ENCODE data around the gene MAMDC4.
"Not testable (repeated sequence)": the region's sequence is repeated elsewhere in the genome, so short reads cannot be mapped to it uniquely, and the experiment has no call there.

Gene MAMDC4

DNA sequence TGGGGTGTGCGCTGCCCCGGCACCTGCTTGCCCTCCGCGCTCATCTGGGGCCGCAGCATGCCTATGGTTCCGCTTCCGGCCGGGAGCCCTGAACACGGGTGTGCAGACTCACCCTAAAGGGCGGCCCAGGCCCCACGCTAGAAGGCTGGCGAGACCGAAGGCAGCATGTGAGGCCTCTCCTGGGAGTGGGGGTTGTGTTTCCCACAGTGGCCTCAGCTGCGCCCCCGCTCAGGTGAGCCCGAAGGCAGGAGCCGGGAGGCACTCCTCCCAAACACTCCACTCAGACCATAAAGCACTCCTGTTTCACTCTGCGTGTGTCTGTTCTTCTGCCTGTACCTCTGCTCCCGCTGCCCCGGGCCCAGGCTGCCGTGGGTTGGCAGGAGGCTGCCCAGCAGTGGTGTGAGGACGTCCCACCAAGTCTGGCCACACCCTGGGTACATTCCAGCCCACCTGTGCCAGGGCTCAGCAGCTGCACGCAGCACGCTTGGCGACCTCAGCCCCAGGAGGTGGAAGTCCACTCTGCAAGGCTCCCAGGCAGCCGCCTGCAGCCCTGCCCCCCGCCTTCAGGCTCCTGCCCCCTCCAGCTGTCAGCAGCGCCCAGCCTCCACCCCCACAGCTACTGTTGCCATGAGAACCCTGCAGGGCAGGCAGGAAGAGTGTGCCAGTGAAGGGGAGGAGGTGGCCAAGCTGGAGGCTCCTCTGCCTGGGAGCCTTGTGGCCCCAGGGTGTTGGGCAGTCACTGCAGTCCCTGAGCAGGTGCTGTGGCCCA, 11.1 kb upstream of the MAMDC4 start:
- Histone ChIP-seq H3K27me3 (ENCODE audit: insufficient read depth, poor library complexity, severe bottlenecking) (peaks cover 8% of the 10 kb centered on the region), H3K27ac (replicated peaks) (no peak overlapping the region), H3K4me3 (replicated peaks; ENCODE audit: insufficient read depth, low read length) (no peak overlapping the region)
- peak; percentile 57; the same call in 1 of the 2 replicates for TF ChIP-seq POLR2AphosphoS5 (IDR thresholded peaks at IDR 0.05; ENCODE audit: low read depth)
- no peak for TF ChIP-seq GABPA (IDR thresholded peaks at IDR 0.05; ENCODE audit: low read depth)
- TF ChIP-seq, protein P1, sequence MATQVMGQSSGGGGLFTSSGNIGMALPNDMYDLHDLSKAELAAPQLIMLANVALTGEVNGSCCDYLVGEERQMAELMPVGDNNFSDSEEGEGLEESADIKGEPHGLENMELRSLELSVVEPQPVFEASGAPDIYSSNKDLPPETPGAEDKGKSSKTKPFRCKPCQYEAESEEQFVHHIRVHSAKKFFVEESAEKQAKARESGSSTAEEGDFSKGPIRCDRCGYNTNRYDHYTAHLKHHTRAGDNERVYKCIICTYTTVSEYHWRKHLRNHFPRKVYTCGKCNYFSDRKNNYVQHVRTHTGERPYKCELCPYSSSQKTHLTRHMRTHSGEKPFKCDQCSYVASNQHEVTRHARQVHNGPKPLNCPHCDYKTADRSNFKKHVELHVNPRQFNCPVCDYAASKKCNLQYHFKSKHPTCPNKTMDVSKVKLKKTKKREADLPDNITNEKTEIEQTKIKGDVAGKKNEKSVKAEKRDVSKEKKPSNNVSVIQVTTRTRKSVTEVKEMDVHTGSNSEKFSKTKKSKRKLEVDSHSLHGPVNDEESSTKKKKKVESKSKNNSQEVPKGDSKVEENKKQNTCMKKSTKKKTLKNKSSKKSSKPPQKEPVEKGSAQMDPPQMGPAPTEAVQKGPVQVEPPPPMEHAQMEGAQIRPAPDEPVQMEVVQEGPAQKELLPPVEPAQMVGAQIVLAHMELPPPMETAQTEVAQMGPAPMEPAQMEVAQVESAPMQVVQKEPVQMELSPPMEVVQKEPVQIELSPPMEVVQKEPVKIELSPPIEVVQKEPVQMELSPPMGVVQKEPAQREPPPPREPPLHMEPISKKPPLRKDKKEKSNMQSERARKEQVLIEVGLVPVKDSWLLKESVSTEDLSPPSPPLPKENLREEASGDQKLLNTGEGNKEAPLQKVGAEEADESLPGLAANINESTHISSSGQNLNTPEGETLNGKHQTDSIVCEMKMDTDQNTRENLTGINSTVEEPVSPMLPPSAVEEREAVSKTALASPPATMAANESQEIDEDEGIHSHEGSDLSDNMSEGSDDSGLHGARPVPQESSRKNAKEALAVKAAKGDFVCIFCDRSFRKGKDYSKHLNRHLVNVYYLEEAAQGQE (IDR thresholded peaks at IDR 0.05; ENCODE audit: insufficient replicate concordance, low read depth), result no peak
- no peak for TF ChIP-seq SPI1 (IDR thresholded peaks at IDR 0.05; ENCODE audit: borderline replicate concordance, low read depth)
- TF ChIP-seq, protein P2, sequence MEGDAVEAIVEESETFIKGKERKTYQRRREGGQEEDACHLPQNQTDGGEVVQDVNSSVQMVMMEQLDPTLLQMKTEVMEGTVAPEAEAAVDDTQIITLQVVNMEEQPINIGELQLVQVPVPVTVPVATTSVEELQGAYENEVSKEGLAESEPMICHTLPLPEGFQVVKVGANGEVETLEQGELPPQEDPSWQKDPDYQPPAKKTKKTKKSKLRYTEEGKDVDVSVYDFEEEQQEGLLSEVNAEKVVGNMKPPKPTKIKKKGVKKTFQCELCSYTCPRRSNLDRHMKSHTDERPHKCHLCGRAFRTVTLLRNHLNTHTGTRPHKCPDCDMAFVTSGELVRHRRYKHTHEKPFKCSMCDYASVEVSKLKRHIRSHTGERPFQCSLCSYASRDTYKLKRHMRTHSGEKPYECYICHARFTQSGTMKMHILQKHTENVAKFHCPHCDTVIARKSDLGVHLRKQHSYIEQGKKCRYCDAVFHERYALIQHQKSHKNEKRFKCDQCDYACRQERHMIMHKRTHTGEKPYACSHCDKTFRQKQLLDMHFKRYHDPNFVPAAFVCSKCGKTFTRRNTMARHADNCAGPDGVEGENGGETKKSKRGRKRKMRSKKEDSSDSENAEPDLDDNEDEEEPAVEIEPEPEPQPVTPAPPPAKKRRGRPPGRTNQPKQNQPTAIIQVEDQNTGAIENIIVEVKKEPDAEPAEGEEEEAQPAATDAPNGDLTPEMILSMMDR (IDR thresholded peaks at IDR 0.05; ENCODE audit: insufficient read depth, low read length), result no peak
- peak in 1 of 2 experiments; percentile 30 for DNase-seq (ENCODE audit: low read depth in 1 of 2, low spot score in 1 of 2)

DNA sequence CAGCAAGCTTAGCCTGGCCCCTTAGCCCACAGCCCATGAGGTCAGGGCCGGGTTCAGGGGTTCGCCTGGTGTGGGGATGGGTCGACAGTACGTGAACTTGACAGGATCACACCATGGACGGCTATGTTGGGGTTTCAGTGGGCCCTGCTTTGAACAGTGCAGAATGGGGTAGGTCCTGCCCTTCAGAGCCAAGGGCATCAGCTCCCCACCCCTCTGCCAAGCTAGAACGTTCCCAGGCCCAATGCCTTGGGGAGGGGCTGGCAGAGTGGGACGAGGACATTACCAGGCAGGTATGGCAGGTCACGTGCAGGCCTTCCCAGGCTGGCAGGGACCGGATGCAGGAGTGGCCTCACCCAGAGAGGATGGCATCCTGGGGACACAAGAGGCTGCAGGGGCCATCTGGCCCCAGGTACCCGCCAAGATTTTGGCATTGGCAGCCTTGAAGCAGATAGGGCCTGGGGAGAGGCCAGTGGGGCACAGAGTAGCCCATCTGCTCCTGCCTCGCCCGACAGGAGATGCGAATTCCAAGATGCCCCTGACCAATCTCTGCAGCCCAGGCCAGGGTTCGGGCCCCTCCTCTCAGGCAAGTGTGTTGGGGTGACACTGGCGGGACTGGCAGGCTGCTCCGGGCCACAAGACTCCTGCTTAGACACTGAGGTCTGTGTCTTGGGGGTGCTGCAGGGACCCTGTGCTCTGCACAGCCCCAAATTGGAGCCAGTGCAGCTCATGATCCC, 10.3 kb upstream of the MAMDC4 start:
- not testable (repeated sequence) for H3K27ac ChIP-seq (replicated peaks); H3K4me3 ChIP-seq (replicated peaks; ENCODE audit: insufficient read depth, low read length); H3K27me3 ChIP-seq (ENCODE audit: insufficient read depth, poor library complexity, severe bottlenecking); DNase-seq (ENCODE audit: low read depth in 1 of 2, low spot score in 1 of 2)

DNA sequence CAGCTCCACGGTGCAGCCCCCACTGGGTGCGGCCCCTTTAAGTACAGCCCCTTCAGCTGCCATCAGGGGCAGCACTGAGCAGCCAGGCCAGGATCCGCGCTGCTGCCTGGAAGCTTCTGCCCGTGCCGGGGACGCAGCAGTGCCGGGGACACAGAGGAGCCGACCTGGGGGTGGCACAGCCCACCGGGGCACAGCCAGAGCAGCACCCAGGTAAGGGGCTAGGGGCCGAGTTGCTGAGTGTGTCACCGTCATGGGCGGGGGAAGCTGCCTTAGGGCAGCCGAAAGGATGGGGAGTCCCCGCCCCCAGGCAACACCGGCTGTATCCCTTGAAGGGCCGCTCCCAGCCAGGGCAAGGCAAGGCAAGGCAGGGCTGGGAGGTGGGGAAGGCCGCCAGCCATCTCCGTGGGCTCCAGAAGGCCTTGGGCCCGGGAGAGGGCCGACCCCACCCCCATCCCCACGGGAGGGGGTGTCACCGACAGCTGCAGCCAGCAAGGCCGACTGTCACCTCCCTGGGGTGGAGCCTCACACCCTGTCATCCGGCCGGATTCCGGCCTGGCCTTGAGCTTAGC, 9.7 kb upstream of the MAMDC4 start, which contains the start of gene AJM1:
AJM1 (plus strand) TSS at position 99 of the 569 bp plus-strand sequence. CDS start 1,937 bp downstream, outside the sequence.
- H3K4me3 ChIP-seq (replicated peaks; ENCODE audit: insufficient read depth, low read length), result peak within 1 kb of the TSS; percentile 18; the same call in 1 of the 2 replicates
- H3K27me3 ChIP-seq (ENCODE audit: insufficient read depth, poor library complexity, severe bottlenecking); H3K27ac ChIP-seq (replicated peaks): not testable (repeated sequence)
- peak; percentile 31 to 74 for DNase-seq (ENCODE audit: low read depth in 1 of 2, low spot score in 1 of 2)
- TF ChIP-seq, protein P2 (IDR thresholded peaks at IDR 0.05; ENCODE audit: insufficient read depth, low read length), result peak; percentile 60
- peak; percentile 67 for TF ChIP-seq POLR2AphosphoS5 (IDR thresholded peaks at IDR 0.05; ENCODE audit: low read depth)

DNA sequence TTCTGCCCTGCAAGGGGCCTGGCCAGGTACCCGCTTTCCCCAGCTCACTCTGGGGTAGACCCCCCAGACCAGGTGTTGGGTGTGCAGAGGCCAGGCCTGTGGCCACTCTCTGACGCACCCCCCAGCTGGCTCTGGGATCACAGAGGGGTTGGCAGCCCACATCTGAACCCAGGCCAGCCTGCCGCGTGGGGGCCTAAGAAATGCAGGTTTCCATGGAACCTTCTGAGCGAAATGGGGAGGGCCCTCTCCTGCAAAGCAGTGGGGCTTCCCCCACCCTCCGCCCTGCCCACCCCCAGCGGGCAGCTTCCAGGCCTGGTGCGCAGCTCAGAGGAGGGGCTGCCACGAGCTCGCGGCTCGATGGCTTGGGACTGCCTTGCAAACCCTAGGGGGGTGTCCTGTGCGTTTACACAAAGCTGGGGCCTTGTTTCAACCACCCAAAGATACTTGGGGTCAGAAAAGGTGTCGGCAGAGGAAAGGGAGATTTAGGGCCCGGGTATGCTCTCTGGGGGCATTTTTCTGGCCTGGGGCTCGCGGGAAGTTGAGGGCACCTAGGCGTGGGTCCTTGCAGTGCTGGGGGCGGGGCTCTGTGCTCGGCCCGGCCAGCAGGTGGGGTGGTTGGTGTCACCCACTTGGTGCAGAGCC, 8.9 kb upstream of the MAMDC4 start:
- not testable (repeated sequence) for H3K27me3 ChIP-seq (ENCODE audit: insufficient read depth, poor library complexity, severe bottlenecking); DNase-seq (ENCODE audit: low read depth in 1 of 2, low spot score in 1 of 2); H3K27ac ChIP-seq (replicated peaks); H3K4me3 ChIP-seq (replicated peaks; ENCODE audit: insufficient read depth, low read length)

DNA sequence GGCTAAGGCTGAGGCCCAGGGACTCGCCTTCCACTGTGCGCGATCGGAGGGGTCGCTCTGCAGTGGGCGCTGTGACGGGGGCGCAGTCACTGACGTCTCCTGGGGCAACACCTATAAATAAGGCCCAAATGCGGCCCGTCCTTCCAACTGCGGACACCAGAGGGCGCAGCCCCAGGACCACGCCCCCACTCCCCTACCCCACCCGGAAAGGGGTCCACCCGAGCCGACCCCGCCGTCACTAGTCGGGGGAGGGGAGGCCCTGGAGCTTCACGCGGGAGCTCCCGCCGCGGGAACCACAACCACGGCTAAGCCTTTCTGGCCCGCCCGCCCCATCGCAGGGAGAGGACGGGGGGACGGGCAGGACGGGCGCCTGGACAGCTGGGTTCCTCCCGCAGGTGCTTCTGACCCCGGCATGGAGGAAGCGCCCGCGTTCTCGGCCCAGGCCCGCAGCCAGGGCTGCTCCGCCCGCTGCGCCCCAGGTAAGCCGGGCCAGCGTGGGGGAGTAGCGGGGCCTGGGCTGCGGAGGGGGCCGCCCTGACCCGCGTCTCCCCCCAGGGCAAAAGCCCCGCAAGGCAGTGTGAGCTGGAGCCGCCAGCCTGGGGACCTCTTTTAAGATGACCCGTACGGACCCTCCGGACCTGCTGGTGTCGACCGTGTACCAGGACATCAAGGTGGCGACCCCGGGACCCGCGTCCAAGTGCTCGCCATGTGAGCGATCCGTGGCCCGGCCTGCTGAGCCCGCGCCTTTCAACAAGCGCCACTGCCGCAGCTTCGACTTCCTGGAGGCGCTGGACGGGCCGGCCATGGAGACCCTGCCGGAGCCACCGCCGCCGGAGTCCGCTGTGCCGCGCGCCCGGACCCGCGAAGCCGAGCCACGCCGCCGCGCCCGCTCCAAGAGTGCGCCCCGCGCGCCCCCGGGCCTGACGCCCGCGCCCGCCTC, 8.1 kb upstream of the MAMDC4 start:
- H3K27ac ChIP-seq (replicated peaks); H3K27me3 ChIP-seq (ENCODE audit: insufficient read depth, poor library complexity, severe bottlenecking); H3K4me3 ChIP-seq (replicated peaks; ENCODE audit: insufficient read depth, low read length): not testable (repeated sequence)
- DNase-seq (ENCODE audit: low read depth in 1 of 2, low spot score in 1 of 2), result peak in 1 of 2 experiments; percentile 39
